A549 (cell line): ENCODE measurements around the gene PMPCA.

Experiments
- BHLHE40 ChIP-seq: IDR thresholded peaks from 2 replicates; pipeline ENCODE4 v1.6.1; 2012; ENCODE audit warnings: low read depth, low read length, inconsistent platforms
- CEBPB ChIP-seq, 2 experiments: fragments of >200 bp in 1 of 2; sonication (Bioruptor Twin) in 1 of 2; formaldehyde crosslinking in 1 of 2; IDR thresholded peaks; 2 replicates each; pipeline ENCODE4 v1.6.1; 2012 to 2016
- CTCF ChIP-seq: fragments of >200 bp; sonication (Bioruptor Twin); formaldehyde crosslinking; IDR thresholded peaks from 3 replicates; pipeline ENCODE4 v1.5.1; 2016
- E2F6 ChIP-seq: IDR thresholded peaks from 2 replicates; pipeline ENCODE4 v1.6.1; 2012; ENCODE audit warnings: low read depth, borderline replicate concordance
- GATA3 ChIP-seq: IDR thresholded peaks from 2 replicates; pipeline ENCODE4 v1.6.1; 2012; ENCODE audit warnings: borderline replicate concordance
- HDAC2 ChIP-seq: fragments of 200-600 bp; sonication (generic); IDR thresholded peaks from 2 replicates; pipeline ENCODE4 v1.6.1; 2016
- HOXA7 ChIP-seq: fragments of 250-450 bp; sonication (Bioruptor Pico); IDR thresholded peaks from 2 replicates; pipeline ENCODE4 v1.5.0; 2020; ENCODE audit warnings: mild to moderate bottlenecking, moderate library complexity
- JUNB ChIP-seq: fragments of >200 bp; sonication (Bioruptor Twin); formaldehyde crosslinking; IDR thresholded peaks from 2 replicates; pipeline ENCODE4 v1.6.1; 2016
- KDM1A ChIP-seq: fragments of 200-600 bp; sonication (generic); IDR thresholded peaks from 2 replicates; pipeline ENCODE4 v1.6.1; 2016; ENCODE audit warnings: low read depth, mild to moderate bottlenecking
- MYC ChIP-seq: IDR thresholded peaks from 2 replicates; pipeline ENCODE4 v1.6.1; 2012; ENCODE audit warnings: mild to moderate bottlenecking, inconsistent platforms, low read length, improper control_type of control experiment, borderline replicate concordance
- POLR2A ChIP-seq: IDR thresholded peaks from 2 replicates; pipeline ENCODE4 v1.6.1; 2012; ENCODE audit warnings: mild to moderate bottlenecking, low read length
- SMC3 ChIP-seq: fragments of >200 bp; sonication (Bioruptor Twin); formaldehyde crosslinking; IDR thresholded peaks from 3 replicates; pipeline ENCODE4 v1.6.1; 2018; ENCODE audit warnings: inconsistent platforms

- TF ChIP-seq KDM1A (no peak), CTCF (no peak), BHLHE40 (no peak), JUNB (no peak), CEBPB (IDR thresholded peaks at IDR 0.05) (no peak), SMC3 (no peak), HDAC2 (no peak), POLR2A (no peak), GATA3 (no peak), E2F6 (no peak), HOXA7 (CRISPR knock-in tag) (no peak), MYC (no peak)
These were observed 27.5 kb downstream of the PMPCA start for GRCh38 chr9:136437839-136438547.
